Skin epidermis (tissue), 12 donors: ENCODE results near the gene CDKN2C.
"Not testable (repeated sequence)": the region's sequence is repeated elsewhere in the genome, so short reads cannot be mapped to it uniquely, and the experiment has no call there.

ENCODE experiments used
- H3K27ac ChIP-seq, 21 experiments: fragments of 200-600 bp; sonication (generic) in 11 of 21; one replicate each; pipeline ENCODE4 v1.5.0; 2020; ENCODE audit warnings: mild to moderate bottlenecking in 3 of 21, inconsistent platforms in 2 of 21, moderate library complexity in 2 of 21
- H3K4me3 ChIP-seq, 7 experiments: fragments of 200-600 bp; sonication (generic) in 2 of 7; one replicate each; pipeline ENCODE4 v1.5.0; 2020; ENCODE audit warnings: inconsistent platforms in 2 of 7, mild to moderate bottlenecking in 2 of 7, moderate library complexity in 1 of 7

The CDKN2C gene

DNA sequence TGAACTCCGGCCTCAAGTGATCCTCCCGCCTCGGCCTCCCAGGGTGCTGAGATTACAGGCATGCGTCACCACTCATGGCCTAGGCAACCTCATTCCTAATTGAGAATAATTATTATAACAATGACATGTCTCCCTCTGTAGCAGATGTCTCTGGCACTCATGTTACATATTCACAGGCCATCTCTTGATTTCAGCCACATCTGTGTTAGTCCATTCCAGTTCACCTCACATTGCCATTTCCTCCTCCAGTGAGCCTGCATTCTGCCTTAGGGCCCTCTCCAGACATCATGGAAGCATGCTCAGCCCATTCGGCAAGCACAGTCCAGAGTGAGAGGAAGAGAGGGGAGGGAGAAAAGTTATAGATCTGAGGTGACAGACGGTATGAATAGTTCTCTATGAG lies 32.5 kb downstream of the CDKN2C start:
- Histone ChIP-seq H3K27ac (no peak overlapping the region), H3K4me3 (no peak overlapping the region)

DNA sequence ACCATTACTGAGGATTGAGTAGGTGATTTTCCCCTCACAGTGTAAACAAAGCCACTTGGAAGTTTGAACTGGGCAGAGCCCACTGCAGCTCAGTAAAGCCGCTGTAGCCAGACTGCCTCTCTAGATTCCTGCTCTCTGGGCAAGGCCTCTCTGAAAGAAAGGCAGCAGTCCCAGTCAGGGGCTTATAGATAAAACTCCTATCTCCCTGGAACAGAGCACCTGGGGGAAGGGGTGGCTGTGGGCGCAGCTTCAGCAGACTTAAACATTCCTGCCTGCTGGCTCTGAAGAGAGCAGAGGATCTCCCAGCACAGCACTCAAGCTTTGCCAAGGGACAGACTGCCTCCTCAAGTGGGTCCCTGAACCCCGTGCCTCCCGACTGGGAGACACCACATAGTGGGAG lies 35.5 kb downstream of the CDKN2C start:
- H3K27ac ChIP-seq, H3K4me3 ChIP-seq: not testable (repeated sequence)

DNA sequence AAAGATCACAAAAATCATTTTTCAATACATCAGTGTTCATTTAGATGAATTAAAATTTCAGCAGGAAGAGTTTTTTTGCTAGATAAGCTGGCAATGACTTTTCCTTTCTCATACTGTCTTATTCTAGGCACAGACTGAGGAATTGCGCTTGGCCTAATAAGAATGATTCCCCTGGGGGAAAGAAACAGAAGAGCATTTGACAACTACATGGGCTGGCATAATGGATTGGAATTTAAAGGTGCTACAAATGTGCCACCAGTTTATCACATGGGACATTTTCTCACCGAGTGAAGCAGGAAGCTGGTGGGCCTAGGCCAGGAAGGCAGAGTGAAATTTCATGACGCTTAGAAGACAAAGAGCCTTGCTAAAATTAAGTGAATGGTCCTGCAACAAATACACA lies 39.3 kb downstream of the CDKN2C start:
- Histone ChIP-seq H3K4me3 (no peak overlapping the region), H3K27ac (no peak overlapping the region)

DNA sequence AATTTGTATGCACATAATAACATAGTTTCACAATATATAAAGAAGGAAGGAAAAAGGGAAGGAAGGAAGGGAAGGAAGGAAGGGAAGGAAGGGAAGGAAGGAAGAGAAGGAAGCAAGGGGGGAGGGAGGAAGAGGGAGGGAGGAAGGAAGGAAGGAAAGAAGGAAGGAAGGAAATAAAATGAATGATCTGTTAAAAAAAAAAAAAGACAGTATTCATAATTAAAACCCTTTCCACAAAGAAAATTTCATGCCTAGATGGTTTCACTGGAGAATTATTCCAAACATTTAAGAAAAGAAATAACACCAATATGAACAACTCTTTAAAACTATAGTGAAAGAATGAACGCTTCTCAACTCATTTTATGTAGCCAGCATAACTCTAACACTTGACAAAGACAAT lies 44.8 kb downstream of the CDKN2C start:
- Histone ChIP-seq H3K4me3 (no peak overlapping the region), H3K27ac (no peak overlapping the region)

DNA sequence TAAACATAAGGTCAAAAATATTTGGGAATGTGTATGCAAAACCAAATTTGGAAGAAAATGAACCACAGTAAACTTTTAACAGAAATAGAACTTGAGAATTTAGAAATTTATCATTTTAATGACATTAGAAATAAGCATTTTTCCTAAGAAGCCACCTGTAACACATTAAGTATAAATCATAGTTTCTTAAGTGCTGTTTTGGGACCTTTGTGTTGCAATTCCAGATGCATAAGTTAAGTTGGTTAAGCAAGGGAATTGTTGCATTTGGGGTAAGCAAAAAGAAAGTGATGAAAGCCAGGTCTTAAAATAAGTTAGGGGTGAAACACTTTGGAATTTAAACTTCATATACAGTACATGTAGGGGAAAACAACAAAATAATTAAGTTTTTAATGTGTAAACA lies 49.8 kb downstream of the CDKN2C start:
- no peak overlapping the region for H3K4me3 ChIP-seq
- H3K27ac ChIP-seq, result no peak overlapping the region
